Trophoblast cell (in vitro differentiated cells and primary cell): ENCODE data around the gene ATP10B.

Experiments
- DNase-seq, 2 donors: peaks; one replicate each; pipeline ENCODE4 v3.0.0-alpha.2; 2016
- H2AFZ ChIP-seq: 2 replicates; pipeline ENCODE4 v1.6.1; 2013; ENCODE audit warnings: low read length, moderate library complexity, mild to moderate bottlenecking; ENCODE audit not compliant: insufficient read depth, poor library complexity
- H2AK5ac ChIP-seq: 2 replicates; pipeline ENCODE4 v1.6.1; 2013; ENCODE audit warnings: mild to moderate bottlenecking, low read length
- H2BK120ac ChIP-seq: 2 replicates; pipeline ENCODE4 v1.6.1; 2013; ENCODE audit warnings: low read length, mild to moderate bottlenecking, moderate library complexity; ENCODE audit not compliant: insufficient read depth, poor library complexity
- H2BK12ac ChIP-seq: 2 replicates; pipeline ENCODE4 v1.6.1; 2013; ENCODE audit warnings: mild to moderate bottlenecking, low read length, moderate library complexity
- H2BK5ac ChIP-seq: 2 replicates; pipeline ENCODE4 v1.6.1; 2013; ENCODE audit warnings: low read length, low read depth, moderate library complexity, mild to moderate bottlenecking; ENCODE audit not compliant: poor library complexity
- H3K14ac ChIP-seq: 2 replicates; pipeline ENCODE4 v1.6.1; 2013; ENCODE audit warnings: mild to moderate bottlenecking, low read length
- H3K18ac ChIP-seq: 2 replicates; pipeline ENCODE4 v1.6.1; 2013; ENCODE audit warnings: mild to moderate bottlenecking, low read length
- H3K23ac ChIP-seq: 2 replicates; pipeline ENCODE4 v1.6.1; 2013; ENCODE audit warnings: low read length
- H3K27ac ChIP-seq: 2 replicates; pipeline ENCODE4 v1.5.1; 2013; ENCODE audit warnings: low read depth, mild to moderate bottlenecking, inconsistent platforms, low read length, moderate library complexity
- H3K27me3 ChIP-seq: 2 replicates; pipeline ENCODE4 v1.6.1; 2013; ENCODE audit warnings: inconsistent platforms, mild to moderate bottlenecking, low read length, moderate library complexity; ENCODE audit not compliant: insufficient read depth
- H3K36me3 ChIP-seq, 2 experiments: 1 replicate in 1 of 2; 2 replicates in 1 of 2; pipeline ENCODE4 v1.6.1; 2013; ENCODE audit warnings: low read length in 2 of 2, mild to moderate bottlenecking in 2 of 2, moderate library complexity in 1 of 2; ENCODE audit not compliant: insufficient read depth in 2 of 2, control insufficient read depth in 1 of 2
- H3K4ac ChIP-seq: 2 replicates; pipeline ENCODE4 v1.6.1; 2013; ENCODE audit warnings: low read depth, mild to moderate bottlenecking, low read length, moderate library complexity
- H3K4me1 ChIP-seq, 2 experiments: 1 replicate in 1 of 2; 2 replicates in 1 of 2; pipeline ENCODE4 v1.6.1; 2013; ENCODE audit warnings: low read length in 2 of 2, mild to moderate bottlenecking in 2 of 2, moderate library complexity in 1 of 2; ENCODE audit not compliant: insufficient read depth in 2 of 2, control insufficient read depth in 1 of 2
- H3K4me2 ChIP-seq: 2 replicates; pipeline ENCODE4 v1.6.1; 2013; ENCODE audit warnings: inconsistent platforms, mild to moderate bottlenecking, low read length, moderate library complexity
- H3K4me3 ChIP-seq: 2 replicates; pipeline ENCODE4 v1.5.1; 2013; ENCODE audit warnings: mild to moderate bottlenecking, low read depth, low read length, inconsistent platforms
- H3K79me1 ChIP-seq: one replicate; pipeline ENCODE4 v1.6.1; 2013; ENCODE audit warnings: low read length
- H3K79me2 ChIP-seq: 2 replicates; pipeline ENCODE4 v1.6.1; 2013; ENCODE audit warnings: low read length, mild to moderate bottlenecking; ENCODE audit not compliant: control insufficient read depth, insufficient read depth, poor library complexity
- H3K9ac ChIP-seq: 2 replicates; pipeline ENCODE4 v1.6.1; 2013; ENCODE audit warnings: mild to moderate bottlenecking, low read length
- H3K9me3 ChIP-seq: 2 replicates; pipeline ENCODE4 v1.6.1; 2013; ENCODE audit warnings: low read depth, mild to moderate bottlenecking, control low read depth, inconsistent platforms, low read length; ENCODE audit not compliant: insufficient read depth
- H4K12ac ChIP-seq: 2 replicates; pipeline ENCODE4 v1.6.1; 2013; ENCODE audit warnings: low read depth, mild to moderate bottlenecking, low read length, moderate library complexity
- H4K8ac ChIP-seq: 2 replicates; pipeline ENCODE4 v1.6.1; 2013; ENCODE audit warnings: low read depth, mild to moderate bottlenecking, low read length, moderate library complexity
- H4K91ac ChIP-seq: one replicate; pipeline ENCODE4 v1.6.1; 2013; ENCODE audit warnings: low read depth, mild to moderate bottlenecking, low read length, moderate library complexity
- WGBS: extraction: QIAGEN DNeasy Blood & Tissue Kit; methylation state at CpG from one replicate; pipeline ENCODE4 v1.1.7; 2013; ENCODE audit warnings: missing lambda C conversion rate; ENCODE audit not compliant: insufficient read length, insufficient coverage; ENCODE audit errors: extremely low coverage; 5-methylcytosine and 5-hydroxymethylcytosine counted together

The ATP10B gene

DNA sequence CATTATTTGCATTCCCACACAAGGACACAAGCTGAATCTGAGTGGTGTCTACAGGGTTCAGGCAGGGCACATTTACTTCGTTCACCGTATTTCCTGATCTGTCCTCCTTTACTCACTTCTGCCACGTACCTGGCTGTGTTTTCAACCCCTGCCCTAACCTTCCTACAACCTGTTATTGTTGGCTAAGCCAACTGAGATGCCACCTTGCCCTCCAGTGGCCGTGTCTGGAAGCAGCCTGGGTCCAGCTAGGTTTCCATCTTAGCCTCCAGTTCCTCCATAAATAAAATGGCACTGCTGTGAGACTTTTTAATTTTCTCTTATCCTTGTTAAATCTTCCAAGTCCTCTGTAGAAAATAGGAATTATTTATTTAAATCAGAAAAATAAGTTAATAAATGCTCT lies 64.8 kb downstream of the ATP10B start:
- Histone ChIP-seq H2AFZ (no peak overlapping the region), H3K27me3 (no peaks in the 10 kb centered on the region), H3K14ac (no peak overlapping the region), H2BK120ac (no peak overlapping the region), H3K4me2 (no peak overlapping the region), H3K79me2 (no peaks in the 10 kb centered on the region), H3K4me3 (no peak overlapping the region), H2AK5ac (no peak overlapping the region), H3K9ac (no peak overlapping the region), H4K12ac (no peak overlapping the region), H3K4me1 (peaks cover 0 to 2% of the 10 kb centered on the region in 2 experiments), H3K18ac (no peak overlapping the region), H2BK12ac (no peak overlapping the region), H2BK5ac (no peak overlapping the region), H4K8ac (no peak overlapping the region), H3K23ac (no peak overlapping the region), H3K79me1 (no peaks in the 10 kb centered on the region), H3K9me3 (no peaks in the 10 kb centered on the region), H4K91ac (no peak overlapping the region), H3K36me3 (no peaks in the 10 kb centered on the region), H3K27ac (no peak overlapping the region), H3K4ac (no peak overlapping the region)
- DNase-seq, result peak in 1 of 2 donors; percentile 37
- no CpG with 5 or more reads among the region's 4 CpGs for WGBS

DNA sequence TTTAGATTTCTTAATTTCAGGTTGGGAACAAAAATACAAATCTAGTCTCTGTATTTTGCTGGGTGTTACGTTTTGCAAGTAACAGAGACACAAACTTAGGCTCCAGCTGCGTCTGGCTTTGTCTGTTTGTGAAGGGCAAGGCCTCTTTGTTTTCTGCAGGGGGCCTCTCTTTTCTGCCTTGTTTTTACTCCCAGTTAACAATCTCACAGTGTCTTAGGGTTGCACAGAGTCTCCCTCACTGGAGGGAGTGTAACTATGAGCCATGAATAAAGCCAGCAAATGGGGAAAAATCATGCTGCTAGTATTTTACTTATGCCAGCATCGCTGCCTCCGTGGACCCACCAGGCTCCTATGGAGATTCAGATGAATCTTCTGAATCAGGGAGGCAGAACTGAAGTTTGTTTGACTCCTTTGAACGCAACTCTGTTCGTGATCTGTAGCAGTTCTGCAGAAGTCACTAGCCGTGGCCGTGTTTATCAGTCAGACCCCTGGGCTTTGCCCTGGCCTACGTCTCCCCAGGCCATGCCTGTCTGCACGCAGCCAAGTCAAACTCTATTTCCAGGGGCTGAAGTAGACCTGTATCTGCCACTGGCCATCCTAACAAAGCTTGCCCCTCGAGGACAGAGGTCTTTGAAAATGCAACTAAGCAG lies 77.2 kb downstream of the ATP10B start:
- no peak for DNase-seq
- Histone ChIP-seq H3K79me2 (no peaks in the 10 kb centered on the region), H4K91ac (no peak overlapping the region), H3K23ac (no peak overlapping the region), H3K14ac (no peak overlapping the region), H3K18ac (no peak overlapping the region), H3K4me1 (peaks cover 3 to 5% of the 10 kb centered on the region in 2 experiments), H3K9me3 (no peaks in the 10 kb centered on the region), H4K12ac (no peak overlapping the region), H3K36me3 (no peaks in the 10 kb centered on the region), H3K9ac (peak overlapping the region; percentile 44), H4K8ac (no peak overlapping the region), H3K4me2 (no peak overlapping the region), H2BK5ac (no peak overlapping the region), H2AFZ (no peak overlapping the region), H2BK12ac (no peak overlapping the region), H3K4ac (no peak overlapping the region), H3K4me3 (no peak overlapping the region), H2AK5ac (no peak overlapping the region), H3K79me1 (no peaks in the 10 kb centered on the region), H2BK120ac (no peak overlapping the region), H3K27me3 (no peaks in the 10 kb centered on the region), H3K27ac (no peak overlapping the region)
- whole genome bisulfite sequencing, result no CpG with 5 or more reads among the region's 11 CpGs

DNA sequence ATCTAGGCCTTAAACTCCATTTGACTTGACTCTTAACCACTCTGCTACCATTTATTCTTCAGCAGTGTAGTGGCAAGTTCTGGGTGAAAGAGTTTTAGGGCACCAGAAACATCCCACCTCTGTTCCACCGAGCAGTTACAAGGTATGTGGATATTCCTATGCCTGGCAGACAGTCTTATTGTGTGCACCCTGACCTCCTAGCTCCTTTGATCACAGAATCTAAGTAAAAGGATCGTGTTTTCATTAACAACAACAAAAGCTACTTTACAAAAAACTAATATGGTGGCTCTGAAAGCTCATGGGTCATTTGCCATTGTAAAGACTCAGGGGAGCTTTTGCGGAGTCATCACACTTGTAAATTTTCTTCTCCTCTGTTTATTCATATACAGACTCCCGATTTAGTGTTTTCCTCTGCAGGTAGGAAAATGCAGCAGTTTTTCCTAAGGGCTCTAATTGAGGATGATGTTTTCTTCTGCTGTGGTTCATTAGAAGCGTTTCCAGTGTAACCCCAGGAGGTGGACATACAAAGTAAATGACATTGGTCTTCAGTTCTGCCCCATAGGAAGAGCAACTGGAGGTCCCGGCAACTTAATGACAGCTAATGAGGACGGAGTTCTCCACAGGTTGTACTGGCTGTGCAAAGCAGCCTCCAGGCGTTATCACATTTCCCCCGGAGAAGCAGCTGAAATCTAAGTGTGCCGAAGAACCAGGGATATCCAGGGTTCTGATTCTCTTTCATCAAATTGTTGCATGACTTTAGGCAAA lies 78.2 kb downstream of the ATP10B start:
- no peak overlapping the region for H4K91ac ChIP-seq
- no peaks in the 10 kb centered on the region for H3K27me3 ChIP-seq

DNA sequence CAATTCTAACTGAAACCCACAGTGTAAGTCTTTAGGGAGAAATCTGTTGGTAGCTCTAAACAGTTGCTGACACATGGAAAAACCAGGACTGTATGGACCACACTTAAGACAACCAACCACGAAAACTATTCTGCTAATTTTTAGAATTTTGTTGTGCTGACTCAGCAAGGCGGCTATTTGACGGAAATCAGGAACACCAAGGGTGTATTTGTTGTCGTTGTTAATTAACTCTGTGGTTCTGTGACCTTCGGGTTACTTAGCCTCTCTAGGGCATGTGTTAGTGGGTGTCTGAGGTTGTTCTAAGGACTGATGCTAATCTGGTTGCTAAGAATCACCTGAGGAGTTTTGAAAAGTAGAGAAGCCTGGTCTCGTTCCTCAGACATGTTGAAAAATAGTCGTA lies 79.2 kb downstream of the ATP10B start:
- no peak overlapping the region for H4K91ac ChIP-seq
- peaks cover 3 to 5% of the 10 kb centered on the region in 2 experiments for H3K4me1 ChIP-seq
- no peak overlapping the region for H2AK5ac ChIP-seq
- H3K79me1 ChIP-seq, result no peaks in the 10 kb centered on the region
- H3K36me3 ChIP-seq, result no peaks in the 10 kb centered on the region
- DNase-seq, result peak in 1 of 2 donors; percentile 2
- H4K12ac ChIP-seq, result no peak overlapping the region
- H3K4me2 ChIP-seq, result no peak overlapping the region
- H2BK12ac ChIP-seq, result no peak overlapping the region
- no CpG with 5 or more reads among the region's 7 CpGs for WGBS
- H2AFZ ChIP-seq, result no peak overlapping the region
- H3K79me2 ChIP-seq, result no peaks in the 10 kb centered on the region
- no peak overlapping the region for H2BK5ac ChIP-seq
- H3K9me3 ChIP-seq, result no peaks in the 10 kb centered on the region
- no peak overlapping the region for H2BK120ac ChIP-seq
- H3K4me3 ChIP-seq, result no peak overlapping the region
- H3K9ac ChIP-seq, result no peak overlapping the region
- no peak overlapping the region for H3K14ac ChIP-seq
- no peak overlapping the region for H3K18ac ChIP-seq
- no peak overlapping the region for H4K8ac ChIP-seq
- no peak overlapping the region for H3K4ac ChIP-seq
- no peak overlapping the region for H3K23ac ChIP-seq
- no peak overlapping the region for H3K27ac ChIP-seq
- no peaks in the 10 kb centered on the region for H3K27me3 ChIP-seq

More for the DNA sequence above, 78.2 kb downstream of the ATP10B start:
- Histone ChIP-seq H2BK5ac (no peak overlapping the region), H2BK12ac (no peak overlapping the region), H3K36me3 (no peaks in the 10 kb centered on the region), H3K18ac (no peak overlapping the region), H3K4me2 (no peak overlapping the region), H3K79me2 (no peaks in the 10 kb centered on the region), H3K9me3 (no peaks in the 10 kb centered on the region), H3K23ac (no peak overlapping the region), H2AK5ac (no peak overlapping the region), H2AFZ (no peak overlapping the region), H3K4me1 (peaks cover 3 to 5% of the 10 kb centered on the region in 2 experiments), H3K14ac (no peak overlapping the region), H3K27ac (no peak overlapping the region), H4K8ac (no peak overlapping the region), H3K4me3 (no peak overlapping the region), H4K12ac (no peak overlapping the region), H3K9ac (no peak overlapping the region), H3K79me1 (no peaks in the 10 kb centered on the region), H3K4ac (no peak overlapping the region), H2BK120ac (no peak overlapping the region)
- DNase-seq, result no peak
- WGBS, result no CpG with 5 or more reads among the region's 10 CpGs
